Caco-2 (cell line): ENCODE data around the gene MKLN1. TPM values are rescaled to one million over a fixed set of nuclear protein-coding genes. Genes with fewer than 3 reads are reported as not detected.

Source experiments
- BruUV-seq: library from RNA; stranded (reverse); fragments of 400-500 nt; replicated peaks from 2 replicates; lab custom pipeline; 2021; lab: Mats Ljungman, UMichigan
- CTCF ChIA-PET: fragments of 300-600 bp; sonication (Branson Sonifier 250); formaldehyde crosslinking; loops from one replicate; lab custom pipeline; 2022; ENCODE audit warnings: antibody characterized with exemption; lab: Charles Lee
- POLR2A ChIA-PET: fragments of 300-600 bp; sonication (Branson Sonifier 250); formaldehyde crosslinking; loops from one replicate; lab custom pipeline; 2022; ENCODE audit warnings: antibody characterized with exemption; lab: Charles Lee
- DNase-seq, 2 experiments: peaks; one replicate each; pipeline versions ENCODE4 v3.0.0 to v3.0.0-alpha.2; 2020 to 2022
- H3K27me3 ChIP-seq: replicated peaks from 2 replicates; pipeline ENCODE4 v1.6.0; 2011; ENCODE audit warnings: low read length; ENCODE audit not compliant: control insufficient read depth, insufficient read depth
- H3K36me3 ChIP-seq: 2 replicates; pipeline ENCODE4 v1.5.1; 2011; ENCODE audit warnings: low read length; ENCODE audit not compliant: control insufficient read depth, insufficient read depth
- H3K4me1 ChIP-seq: fragments of 250-450 bp; sonication (Bioruptor Pico); 2 replicates; pipeline ENCODE4 v1.5.1; 2020; ENCODE audit warnings: mild to moderate bottlenecking
- H3K4me3 ChIP-seq: 2 replicates; pipeline ENCODE4 v1.5.1; 2011; ENCODE audit warnings: low read depth, mild to moderate bottlenecking, control low read depth, low read length
- H3K9me3 ChIP-seq: fragments of 250-450 bp; sonication (Bioruptor Pico); 2 replicates; pipeline ENCODE4 v1.5.1; 2020; ENCODE audit warnings: mild to moderate bottlenecking, moderate library complexity
- H3K27ac Mint-ChIP-seq: one replicate; pipeline ENCODE4 v1.8.0; 2022; ENCODE audit warnings: mixed read lengths; ENCODE audit not compliant: unreplicated experiment
- H3K27me3 Mint-ChIP-seq: one replicate; pipeline ENCODE4 v1.8.0; 2022; ENCODE audit warnings: mixed read lengths; ENCODE audit not compliant: insufficient read depth, unreplicated experiment
- H3K36me3 Mint-ChIP-seq: one replicate; pipeline ENCODE4 v1.8.0; 2022; ENCODE audit warnings: mild to moderate bottlenecking, mixed read lengths; ENCODE audit not compliant: insufficient read depth, unreplicated experiment
- H3K4me1 Mint-ChIP-seq: one replicate; pipeline ENCODE4 v1.8.0; 2022; ENCODE audit warnings: low read depth, mixed read lengths; ENCODE audit not compliant: unreplicated experiment
- H3K4me3 Mint-ChIP-seq: one replicate; pipeline ENCODE4 v1.8.0; 2022; ENCODE audit warnings: mild to moderate bottlenecking, moderate library complexity, mixed read lengths; ENCODE audit not compliant: unreplicated experiment
- H3K9me3 Mint-ChIP-seq: one replicate; pipeline ENCODE4 v1.8.0; 2022; ENCODE audit warnings: mixed read lengths; ENCODE audit not compliant: unreplicated experiment
- intact Hi-C: fragments of 100-400 bp; cut with micrococcal nuclease; formaldehyde crosslinking; loops from one replicate; pipeline ENCODE4 v1.10.0; 2022; ENCODE audit not compliant: unreplicated experiment
- total RNA-seq: library from RNA; stranded (reverse); gene quantifications from 2 replicates; pipeline ENCODE4 v1.2.3, GENCODE V29; 2022
- TF ChIP-seq, protein P1 (sequence below), 2 experiments: fragments of 200-600 bp in 1 of 2; IDR thresholded peaks; 1 replicate in 1 of 2; 2 replicates in 1 of 2; pipeline versions ENCODE4 v1.5.1 to v1.8.0; 2011 to 2022; ENCODE audit warnings: antibody characterized with exemption in 1 of 2, control low read depth in 1 of 2, inconsistent platforms in 1 of 2, low read depth in 1 of 2, low read length in 1 of 2, mild to moderate bottlenecking in 1 of 2, moderate library complexity in 1 of 2; ENCODE audit not compliant: insufficient read depth in 1 of 2, severe bottlenecking in 1 of 2, unreplicated experiment in 1 of 2

The MKLN1 gene
- total RNA-seq, 1 experiment from 2014 or later: 55.6 TPM

DNA sequence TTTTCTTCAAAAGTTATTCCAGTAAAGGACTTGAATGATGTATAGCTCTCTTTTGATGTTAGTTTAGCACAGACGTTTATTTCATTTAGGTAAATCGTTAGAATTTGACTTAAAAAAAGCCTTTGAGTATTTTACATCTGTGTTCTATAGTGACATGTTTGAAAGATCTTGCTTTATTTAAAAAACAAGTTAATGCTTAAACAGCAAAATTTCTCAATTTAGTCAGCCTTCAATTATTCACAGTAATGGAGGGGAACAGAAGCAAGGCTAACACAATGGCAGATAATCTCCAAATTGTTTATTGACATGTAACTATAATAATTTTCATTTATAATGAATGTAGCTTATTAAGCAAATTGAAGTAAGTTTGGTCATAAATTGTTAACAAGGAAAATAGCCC is 63.5 kb downstream of the MKLN1 start:
- Mint-ChIP-seq H3K4me1 (peaks cover 8% of the 10 kb centered on the region), H3K4me3 (no peak overlapping the region), H3K27me3 (no peaks in the 10 kb centered on the region), H3K9me3 (no peaks in the 10 kb centered on the region), H3K27ac (no peak overlapping the region), H3K36me3 (peaks cover 11% of the 10 kb centered on the region)
- Histone ChIP-seq H3K27me3 (no peaks in the 10 kb centered on the region), H3K36me3 (no peaks in the 10 kb centered on the region), H3K4me1 (peaks cover 10% of the 10 kb centered on the region), H3K9me3 (no peaks in the 10 kb centered on the region), H3K4me3 (no peak overlapping the region)
- POLR2A ChIA-PET: no interaction called here
- no peak for DNase-seq
- BruUV-seq: no TSS peak
- TF ChIP-seq, protein P1, sequence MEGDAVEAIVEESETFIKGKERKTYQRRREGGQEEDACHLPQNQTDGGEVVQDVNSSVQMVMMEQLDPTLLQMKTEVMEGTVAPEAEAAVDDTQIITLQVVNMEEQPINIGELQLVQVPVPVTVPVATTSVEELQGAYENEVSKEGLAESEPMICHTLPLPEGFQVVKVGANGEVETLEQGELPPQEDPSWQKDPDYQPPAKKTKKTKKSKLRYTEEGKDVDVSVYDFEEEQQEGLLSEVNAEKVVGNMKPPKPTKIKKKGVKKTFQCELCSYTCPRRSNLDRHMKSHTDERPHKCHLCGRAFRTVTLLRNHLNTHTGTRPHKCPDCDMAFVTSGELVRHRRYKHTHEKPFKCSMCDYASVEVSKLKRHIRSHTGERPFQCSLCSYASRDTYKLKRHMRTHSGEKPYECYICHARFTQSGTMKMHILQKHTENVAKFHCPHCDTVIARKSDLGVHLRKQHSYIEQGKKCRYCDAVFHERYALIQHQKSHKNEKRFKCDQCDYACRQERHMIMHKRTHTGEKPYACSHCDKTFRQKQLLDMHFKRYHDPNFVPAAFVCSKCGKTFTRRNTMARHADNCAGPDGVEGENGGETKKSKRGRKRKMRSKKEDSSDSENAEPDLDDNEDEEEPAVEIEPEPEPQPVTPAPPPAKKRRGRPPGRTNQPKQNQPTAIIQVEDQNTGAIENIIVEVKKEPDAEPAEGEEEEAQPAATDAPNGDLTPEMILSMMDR (IDR thresholded peaks at IDR 0.05; ENCODE audit: insufficient read depth in 1 of 2, low read depth in 1 of 2, low read length in 1 of 2, severe bottlenecking in 1 of 2, unreplicated experiment in 1 of 2): no peak
- intact Hi-C loops: no loop called here
- CTCF ChIA-PET: no interaction called here

DNA sequence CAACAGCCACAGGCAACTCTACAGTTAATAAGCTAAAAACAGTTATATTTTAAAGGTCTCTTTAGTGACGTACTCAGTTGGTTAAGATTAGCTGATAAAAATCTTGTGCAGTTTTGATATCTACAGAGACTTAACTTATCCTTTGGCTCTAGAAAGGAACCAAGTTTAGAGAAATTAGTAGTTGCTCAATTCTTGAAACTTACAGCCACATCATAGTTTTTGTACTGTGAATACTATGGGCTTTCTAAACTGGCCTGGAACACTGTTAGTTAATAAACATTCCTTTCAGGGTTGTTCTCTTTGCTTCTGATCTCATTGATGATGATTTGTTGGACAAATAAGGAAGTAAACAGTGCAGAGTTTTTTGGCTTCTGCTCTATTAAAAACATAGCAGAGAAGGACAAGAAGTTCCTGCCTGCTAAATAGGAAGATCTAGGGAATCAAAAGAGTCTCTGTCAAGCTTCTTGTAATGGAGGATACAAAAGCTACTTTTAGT is 73.1 kb downstream of the MKLN1 start:
- Histone ChIP-seq H3K4me3 (no peak overlapping the region), H3K27me3 (no peaks in the 10 kb centered on the region), H3K9me3 (peaks cover 11% of the 10 kb centered on the region), H3K4me1 (peaks cover 27% of the 10 kb centered on the region), H3K36me3 (no peaks in the 10 kb centered on the region; the same call in 1 of the 2 replicates)
- no TSS peak for BruUV-seq
- H3K36me3 Mint-ChIP-seq: peaks cover 26% of the 10 kb centered on the region
- H3K4me3 Mint-ChIP-seq: peak overlapping the region; percentile 18
- ChIA-PET POLR2A (interaction anchor here (0.6 kb wide), 1 partner anchor 487 kb away, joined by 6 read pairs; no protein-coding TSS in a partner anchor), CTCF (no interaction called here)
- H3K27me3 Mint-ChIP-seq: no peaks in the 10 kb centered on the region
- H3K4me1 Mint-ChIP-seq: peaks cover 30% of the 10 kb centered on the region
- TF ChIP-seq, protein P1 (IDR thresholded peaks at IDR 0.05; ENCODE audit: insufficient read depth in 1 of 2, low read depth in 1 of 2, low read length in 1 of 2, severe bottlenecking in 1 of 2, unreplicated experiment in 1 of 2): no peak
- peak in 1 of 2 experiments; percentile 16 for DNase-seq
- peak overlapping the region; percentile 74 for H3K27ac Mint-ChIP-seq
- intact Hi-C loops: loop anchor here (5.0 kb wide), 1 partner anchor 73 kb away; the partner anchor contains the start of gene MKLN1
- peaks cover 13% of the 10 kb centered on the region for H3K9me3 Mint-ChIP-seq

DNA sequence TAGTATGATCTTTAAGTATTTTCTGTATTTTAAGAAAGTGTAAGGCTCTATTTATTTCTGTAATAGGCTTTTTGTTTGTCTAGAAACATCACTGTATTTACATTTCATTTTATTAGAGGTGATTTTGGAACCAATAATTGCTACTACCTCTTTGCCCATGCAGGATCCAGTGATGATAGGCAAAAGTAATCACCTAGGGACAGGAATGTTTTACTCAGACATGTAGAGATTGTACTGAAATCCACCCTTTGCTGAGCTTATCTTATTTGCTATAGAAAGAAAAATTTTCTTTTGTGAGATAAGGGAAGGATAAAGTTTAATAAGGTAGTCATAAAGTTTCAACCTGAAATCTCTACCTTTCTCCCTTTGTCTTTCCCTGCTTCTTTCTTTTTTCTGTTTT is 73.5 kb downstream of the MKLN1 start:
- Histone ChIP-seq H3K4me1 (peaks cover 27% of the 10 kb centered on the region), H3K9me3 (peaks cover 11% of the 10 kb centered on the region), H3K27me3 (no peaks in the 10 kb centered on the region), H3K4me3 (no peak overlapping the region), H3K36me3 (no peaks in the 10 kb centered on the region; the same call in 1 of the 2 replicates)
- Mint-ChIP-seq H3K4me3 (peak overlapping the region; percentile 18), H3K27me3 (no peaks in the 10 kb centered on the region), H3K9me3 (peaks cover 13% of the 10 kb centered on the region), H3K36me3 (peaks cover 26% of the 10 kb centered on the region), H3K4me1 (peaks cover 30% of the 10 kb centered on the region), H3K27ac (peak overlapping the region; percentile 74)
- CTCF ChIA-PET: no interaction called here
- intact Hi-C loops: loop anchor here (5.0 kb wide), 1 partner anchor 74 kb away; the partner anchor contains the start of gene MKLN1
- BruUV-seq: no TSS peak
- peak in 1 of 2 experiments; percentile 43 for DNase-seq
- POLR2A ChIA-PET: interaction anchor here (0.6 kb wide), 1 partner anchor 487 kb away, joined by 6 read pairs; no protein-coding TSS in a partner anchor
- TF ChIP-seq, protein P1 (IDR thresholded peaks at IDR 0.05; ENCODE audit: insufficient read depth in 1 of 2, low read depth in 1 of 2, low read length in 1 of 2, severe bottlenecking in 1 of 2, unreplicated experiment in 1 of 2): no peak
